GM12878 (cell line): ENCODE data around the gene PIP5K1A. TPM values are rescaled to one million over a fixed set of nuclear protein-coding genes. Genes with fewer than 3 reads are reported as not detected.

Experiments
- BHLHE40 ChIP-seq, 2 experiments: fragments of 450-650 bp in 1 of 2; IDR thresholded peaks; 2 replicates each; pipeline ENCODE4 v1.6.1; 2011 to 2017; ENCODE audit warnings: low read depth in 2 of 2, borderline replicate concordance in 1 of 2, improper control_type of control experiment in 1 of 2, low read length in 1 of 2, mild to moderate bottlenecking in 1 of 2
- CBX5 ChIP-seq: sonication (generic); IDR thresholded peaks from 2 replicates; pipeline ENCODE4 v1.6.1; 2016; ENCODE audit warnings: low read depth, moderate library complexity, mild to moderate bottlenecking, inconsistent platforms
- LARP7 ChIP-seq: fragments of 450-650 bp; IDR thresholded peaks from 2 replicates; pipeline ENCODE4 v1.6.1; 2017; ENCODE audit warnings: mild to moderate bottlenecking
- NFIC ChIP-seq: IDR thresholded peaks from 2 replicates; pipeline ENCODE4 v1.6.1; 2012; ENCODE audit warnings: low read depth, mild to moderate bottlenecking, inconsistent platforms, low read length, moderate library complexity
- NRF1 ChIP-seq: conservative IDR thresholded peaks from 2 replicates; pipeline ENCODE4 v1.6.1; 2011; ENCODE audit warnings: mild to moderate bottlenecking, low read depth, low read length, improper control_type of control experiment
- POLR2AphosphoS5 ChIP-seq: IDR thresholded peaks from 2 replicates; pipeline ENCODE4 v1.6.1; 2011; ENCODE audit warnings: mild to moderate bottlenecking, low read length, inconsistent platforms
- RFX5 ChIP-seq: IDR thresholded peaks from 2 replicates; pipeline ENCODE4 v1.6.1; 2011; ENCODE audit warnings: low read depth, low read length, improper control_type of control experiment
- SMAD5 ChIP-seq: IDR thresholded peaks from 2 replicates; pipeline ENCODE4 v1.6.1; 2016; ENCODE audit warnings: antibody characterized with exemption, low read depth
- polyA plus RNA-seq, 11 experiments: library from polyadenylated mRNA; depleted of rRNA in 4 of 11; unstranded in 6 of 11; stranded (reverse) in 5 of 11; fragments of >200 nt; fragmentation: Nextera tagmentation in 4 of 11; fragmentation: Illumina TruSeq in 1 of 11; extraction: Ambion mirVana in 4 of 11; extraction: Trizol in 1 of 11; gene quantifications; 1 replicate in 1 of 11; 2 replicates in 10 of 11; pipeline versions ENCODE4 v1.2.1 to v1.2.3, GENCODE V29; 2011 to 2016; ENCODE audit warnings: inconsistent platforms in 2 of 11, missing spikeins in 2 of 11, low read depth in 1 of 11
- total RNA-seq, 4 experiments: library from RNA; depleted of rRNA in 3 of 4; stranded (reverse); fragments of >200 nt in 3 of 4; fragmentation: Illumina TruSeq in 1 of 4; extraction: Trizol in 1 of 4; gene quantifications; 2 replicates each; pipeline versions ENCODE4 v1.2.1 to v1.2.3, GENCODE V29; 2013 to 2021
- TF ChIP-seq, protein P1 (sequence below): IDR thresholded peaks from 2 replicates; pipeline ENCODE4 v1.6.1; 2012; ENCODE audit warnings: improper control_type of control experiment, low read depth, low read length; ENCODE audit not compliant: insufficient replicate concordance
- TF ChIP-seq, protein P2 (sequence below): fragments of 450-650 bp; IDR thresholded peaks from 2 replicates; pipeline ENCODE4 v1.6.1; 2018; ENCODE audit warnings: borderline replicate concordance, mild to moderate bottlenecking; ENCODE audit not compliant: partially characterized antibody
- TF ChIP-seq, protein P3 (sequence below): IDR thresholded peaks from 2 replicates; pipeline ENCODE4 v1.6.1; 2012; ENCODE audit warnings: mild to moderate bottlenecking, low read depth, low read length
- TF ChIP-seq, protein P4 (sequence below): fragments of 450-650 bp; IDR thresholded peaks from 2 replicates; pipeline ENCODE4 v1.6.1; 2017; ENCODE audit warnings: mild to moderate bottlenecking, moderate library complexity

Gene PIP5K1A
- total and polyA plus RNA-seq, 10 of the 15 experiments (the other 5 are each of a cell fraction or from before 2014, with no cell fraction given): 4.5 to 114 (median 51.5) TPM

DNA sequence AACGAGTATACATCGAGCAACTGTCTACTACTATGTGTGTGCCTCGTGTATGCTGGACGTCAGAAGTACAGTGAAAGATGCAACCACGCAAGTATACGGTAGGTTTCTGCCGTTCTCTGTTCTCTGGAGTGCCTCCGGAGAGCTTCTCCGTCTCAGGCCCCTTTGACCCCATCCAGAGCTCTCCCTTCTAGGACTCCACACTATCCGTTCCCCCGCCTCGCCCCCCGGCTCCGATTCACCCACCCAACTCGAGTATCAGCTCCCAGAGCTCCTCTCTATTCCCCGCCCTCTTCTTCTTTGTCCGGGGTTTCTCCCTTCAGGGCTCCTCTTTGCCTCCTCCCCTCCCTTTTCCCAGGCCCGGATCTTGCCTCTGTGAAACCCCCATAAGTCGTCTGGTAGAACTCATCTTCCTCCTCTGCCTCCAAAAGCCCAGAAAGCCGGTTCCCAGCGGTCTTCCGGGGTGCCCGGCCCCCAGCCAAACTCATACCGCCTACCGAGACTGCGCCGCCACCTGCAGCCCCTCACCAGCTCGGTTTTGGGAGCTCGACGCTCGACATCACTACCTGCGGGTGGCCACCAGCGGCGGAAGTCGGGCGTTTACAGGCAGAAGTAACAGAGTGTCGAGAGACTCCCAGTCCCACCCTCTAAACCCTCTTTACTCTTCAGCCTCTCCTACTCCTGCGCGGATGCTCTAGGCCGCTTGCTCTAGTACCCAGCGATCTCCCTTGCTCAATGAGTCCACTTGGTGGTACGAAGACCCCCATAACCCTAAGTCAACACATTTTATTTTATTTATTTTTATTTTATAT, 8.5 kb upstream of the PIP5K1A start, which contains the start of gene VPS72 (continued):
- TF ChIP-seq, protein P1, sequence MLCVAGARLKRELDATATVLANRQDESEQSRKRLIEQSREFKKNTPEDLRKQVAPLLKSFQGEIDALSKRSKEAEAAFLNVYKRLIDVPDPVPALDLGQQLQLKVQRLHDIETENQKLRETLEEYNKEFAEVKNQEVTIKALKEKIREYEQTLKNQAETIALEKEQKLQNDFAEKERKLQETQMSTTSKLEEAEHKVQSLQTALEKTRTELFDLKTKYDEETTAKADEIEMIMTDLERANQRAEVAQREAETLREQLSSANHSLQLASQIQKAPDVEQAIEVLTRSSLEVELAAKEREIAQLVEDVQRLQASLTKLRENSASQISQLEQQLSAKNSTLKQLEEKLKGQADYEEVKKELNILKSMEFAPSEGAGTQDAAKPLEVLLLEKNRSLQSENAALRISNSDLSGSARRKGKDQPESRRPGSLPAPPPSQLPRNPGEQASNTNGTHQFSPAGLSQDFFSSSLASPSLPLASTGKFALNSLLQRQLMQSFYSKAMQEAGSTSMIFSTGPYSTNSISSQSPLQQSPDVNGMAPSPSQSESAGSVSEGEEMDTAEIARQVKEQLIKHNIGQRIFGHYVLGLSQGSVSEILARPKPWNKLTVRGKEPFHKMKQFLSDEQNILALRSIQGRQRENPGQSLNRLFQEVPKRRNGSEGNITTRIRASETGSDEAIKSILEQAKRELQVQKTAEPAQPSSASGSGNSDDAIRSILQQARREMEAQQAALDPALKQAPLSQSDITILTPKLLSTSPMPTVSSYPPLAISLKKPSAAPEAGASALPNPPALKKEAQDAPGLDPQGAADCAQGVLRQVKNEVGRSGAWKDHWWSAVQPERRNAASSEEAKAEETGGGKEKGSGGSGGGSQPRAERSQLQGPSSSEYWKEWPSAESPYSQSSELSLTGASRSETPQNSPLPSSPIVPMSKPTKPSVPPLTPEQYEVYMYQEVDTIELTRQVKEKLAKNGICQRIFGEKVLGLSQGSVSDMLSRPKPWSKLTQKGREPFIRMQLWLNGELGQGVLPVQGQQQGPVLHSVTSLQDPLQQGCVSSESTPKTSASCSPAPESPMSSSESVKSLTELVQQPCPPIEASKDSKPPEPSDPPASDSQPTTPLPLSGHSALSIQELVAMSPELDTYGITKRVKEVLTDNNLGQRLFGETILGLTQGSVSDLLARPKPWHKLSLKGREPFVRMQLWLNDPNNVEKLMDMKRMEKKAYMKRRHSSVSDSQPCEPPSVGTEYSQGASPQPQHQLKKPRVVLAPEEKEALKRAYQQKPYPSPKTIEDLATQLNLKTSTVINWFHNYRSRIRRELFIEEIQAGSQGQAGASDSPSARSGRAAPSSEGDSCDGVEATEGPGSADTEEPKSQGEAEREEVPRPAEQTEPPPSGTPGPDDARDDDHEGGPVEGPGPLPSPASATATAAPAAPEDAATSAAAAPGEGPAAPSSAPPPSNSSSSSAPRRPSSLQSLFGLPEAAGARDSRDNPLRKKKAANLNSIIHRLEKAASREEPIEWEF: peak; percentile 96
- peak; percentile 88 for TF ChIP-seq POLR2AphosphoS5
- TF ChIP-seq CBX5: peak; percentile 65; the same call in 1 of the 2 replicates
- TF ChIP-seq LARP7: 0 out of 2 replicates have a peak, but pooled peaks have one; percentile 16
- no peak for TF ChIP-seq NFIC
- TF ChIP-seq, protein P2, sequence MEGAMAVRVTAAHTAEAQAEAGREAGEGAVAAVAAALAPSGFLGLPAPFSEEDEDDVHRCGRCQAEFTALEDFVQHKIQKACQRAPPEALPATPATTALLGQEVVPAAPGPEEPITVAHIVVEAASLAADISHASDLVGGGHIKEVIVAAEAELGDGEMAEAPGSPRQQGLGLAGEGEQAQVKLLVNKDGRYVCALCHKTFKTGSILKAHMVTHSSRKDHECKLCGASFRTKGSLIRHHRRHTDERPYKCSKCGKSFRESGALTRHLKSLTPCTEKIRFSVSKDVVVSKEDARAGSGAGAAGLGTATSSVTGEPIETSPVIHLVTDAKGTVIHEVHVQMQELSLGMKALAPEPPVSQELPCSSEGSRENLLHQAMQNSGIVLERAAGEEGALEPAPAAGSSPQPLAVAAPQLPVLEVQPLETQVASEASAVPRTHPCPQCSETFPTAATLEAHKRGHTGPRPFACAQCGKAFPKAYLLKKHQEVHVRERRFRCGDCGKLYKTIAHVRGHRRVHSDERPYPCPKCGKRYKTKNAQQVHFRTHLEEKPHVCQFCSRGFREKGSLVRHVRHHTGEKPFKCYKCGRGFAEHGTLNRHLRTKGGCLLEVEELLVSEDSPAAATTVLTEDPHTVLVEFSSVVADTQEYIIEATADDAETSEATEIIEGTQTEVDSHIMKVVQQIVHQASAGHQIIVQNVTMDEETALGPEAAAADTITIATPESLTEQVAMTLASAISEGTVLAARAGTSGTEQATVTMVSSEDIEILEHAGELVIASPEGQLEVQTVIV: peak; percentile 89
- TF ChIP-seq RFX5: no peak
- TF ChIP-seq NRF1: peak; percentile 19; the same call in 1 of the 2 replicates
- peak; percentile 49 to 71; a peak in 2 of 4 replicates for TF ChIP-seq BHLHE40 (IDR thresholded peaks at IDR 0.05; ENCODE audit: borderline replicate concordance in 1 of 2, low read depth in 2 of 2, low read length in 1 of 2)
- TF ChIP-seq SMAD5: peak; percentile 45; the same call in 1 of the 2 replicates
- TF ChIP-seq, protein P3, sequence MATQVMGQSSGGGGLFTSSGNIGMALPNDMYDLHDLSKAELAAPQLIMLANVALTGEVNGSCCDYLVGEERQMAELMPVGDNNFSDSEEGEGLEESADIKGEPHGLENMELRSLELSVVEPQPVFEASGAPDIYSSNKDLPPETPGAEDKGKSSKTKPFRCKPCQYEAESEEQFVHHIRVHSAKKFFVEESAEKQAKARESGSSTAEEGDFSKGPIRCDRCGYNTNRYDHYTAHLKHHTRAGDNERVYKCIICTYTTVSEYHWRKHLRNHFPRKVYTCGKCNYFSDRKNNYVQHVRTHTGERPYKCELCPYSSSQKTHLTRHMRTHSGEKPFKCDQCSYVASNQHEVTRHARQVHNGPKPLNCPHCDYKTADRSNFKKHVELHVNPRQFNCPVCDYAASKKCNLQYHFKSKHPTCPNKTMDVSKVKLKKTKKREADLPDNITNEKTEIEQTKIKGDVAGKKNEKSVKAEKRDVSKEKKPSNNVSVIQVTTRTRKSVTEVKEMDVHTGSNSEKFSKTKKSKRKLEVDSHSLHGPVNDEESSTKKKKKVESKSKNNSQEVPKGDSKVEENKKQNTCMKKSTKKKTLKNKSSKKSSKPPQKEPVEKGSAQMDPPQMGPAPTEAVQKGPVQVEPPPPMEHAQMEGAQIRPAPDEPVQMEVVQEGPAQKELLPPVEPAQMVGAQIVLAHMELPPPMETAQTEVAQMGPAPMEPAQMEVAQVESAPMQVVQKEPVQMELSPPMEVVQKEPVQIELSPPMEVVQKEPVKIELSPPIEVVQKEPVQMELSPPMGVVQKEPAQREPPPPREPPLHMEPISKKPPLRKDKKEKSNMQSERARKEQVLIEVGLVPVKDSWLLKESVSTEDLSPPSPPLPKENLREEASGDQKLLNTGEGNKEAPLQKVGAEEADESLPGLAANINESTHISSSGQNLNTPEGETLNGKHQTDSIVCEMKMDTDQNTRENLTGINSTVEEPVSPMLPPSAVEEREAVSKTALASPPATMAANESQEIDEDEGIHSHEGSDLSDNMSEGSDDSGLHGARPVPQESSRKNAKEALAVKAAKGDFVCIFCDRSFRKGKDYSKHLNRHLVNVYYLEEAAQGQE: no peak
- TF ChIP-seq, protein P4, sequence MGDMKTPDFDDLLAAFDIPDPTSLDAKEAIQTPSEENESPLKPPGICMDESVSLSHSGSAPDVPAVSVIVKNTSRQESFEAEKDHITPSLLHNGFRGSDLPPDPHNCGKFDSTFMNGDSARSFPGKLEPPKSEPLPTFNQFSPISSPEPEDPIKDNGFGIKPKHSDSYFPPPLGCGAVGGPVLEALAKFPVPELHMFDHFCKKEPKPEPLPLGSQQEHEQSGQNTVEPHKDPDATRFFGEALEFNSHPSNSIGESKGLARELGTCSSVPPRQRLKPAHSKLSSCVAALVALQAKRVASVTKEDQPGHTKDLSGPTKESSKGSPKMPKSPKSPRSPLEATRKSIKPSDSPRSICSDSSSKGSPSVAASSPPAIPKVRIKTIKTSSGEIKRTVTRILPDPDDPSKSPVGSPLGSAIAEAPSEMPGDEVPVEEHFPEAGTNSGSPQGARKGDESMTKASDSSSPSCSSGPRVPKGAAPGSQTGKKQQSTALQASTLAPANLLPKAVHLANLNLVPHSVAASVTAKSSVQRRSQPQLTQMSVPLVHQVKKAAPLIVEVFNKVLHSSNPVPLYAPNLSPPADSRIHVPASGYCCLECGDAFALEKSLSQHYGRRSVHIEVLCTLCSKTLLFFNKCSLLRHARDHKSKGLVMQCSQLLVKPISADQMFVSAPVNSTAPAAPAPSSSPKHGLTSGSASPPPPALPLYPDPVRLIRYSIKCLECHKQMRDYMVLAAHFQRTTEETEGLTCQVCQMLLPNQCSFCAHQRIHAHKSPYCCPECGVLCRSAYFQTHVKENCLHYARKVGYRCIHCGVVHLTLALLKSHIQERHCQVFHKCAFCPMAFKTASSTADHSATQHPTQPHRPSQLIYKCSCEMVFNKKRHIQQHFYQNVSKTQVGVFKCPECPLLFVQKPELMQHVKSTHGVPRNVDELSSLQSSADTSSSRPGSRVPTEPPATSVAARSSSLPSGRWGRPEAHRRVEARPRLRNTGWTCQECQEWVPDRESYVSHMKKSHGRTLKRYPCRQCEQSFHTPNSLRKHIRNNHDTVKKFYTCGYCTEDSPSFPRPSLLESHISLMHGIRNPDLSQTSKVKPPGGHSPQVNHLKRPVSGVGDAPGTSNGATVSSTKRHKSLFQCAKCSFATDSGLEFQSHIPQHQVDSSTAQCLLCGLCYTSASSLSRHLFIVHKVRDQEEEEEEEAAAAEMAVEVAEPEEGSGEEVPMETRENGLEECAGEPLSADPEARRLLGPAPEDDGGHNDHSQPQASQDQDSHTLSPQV: no peak
